ENCODE data around the gene PRIM2. TPM values are rescaled to one million over a fixed set of nuclear protein-coding genes. Genes with fewer than 3 reads are reported as not detected.
"Not testable (repeated sequence)": the region's sequence is repeated elsewhere in the genome, so short reads cannot be mapped to it uniquely, and the experiment has no call there.

Gene PRIM2
- total and polyA plus RNA-seq, 2 experiments from 2014 or later = 27.9 to 61.3 TPM

DNA sequence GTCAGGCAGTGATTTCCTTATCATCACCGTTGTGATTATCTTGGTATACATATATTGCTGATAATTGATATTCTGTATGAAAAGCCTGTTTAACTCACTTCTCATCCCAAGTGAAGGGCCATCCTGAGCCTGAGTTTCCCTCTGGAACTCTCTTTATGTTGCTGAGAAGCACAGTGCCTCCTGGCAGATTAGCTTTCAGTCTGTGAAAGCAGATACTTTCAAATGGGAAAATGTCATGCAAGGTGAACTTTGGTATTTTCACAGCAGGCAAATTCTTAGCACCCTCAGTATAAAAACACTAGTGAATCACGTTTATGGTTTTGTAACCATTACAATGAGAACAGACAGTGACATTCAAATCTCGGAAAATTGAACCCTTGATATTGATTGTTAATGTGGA lies 151.6 kb downstream of the PRIM2 start:
- Histone ChIP-seq H2AFZ (no peak overlapping the region), H3K4me2 (ENCODE audit: unreplicated experiment) (no peak overlapping the region), H3K9me3 (ENCODE audit: low read depth) (no peaks in the 10 kb centered on the region), H3F3A (ENCODE audit: insufficient read depth) (peaks cover 37% of the 10 kb centered on the region), H4K20me1 (ENCODE audit: insufficient read depth) (no peaks in the 10 kb centered on the region), H3K79me2 (ENCODE audit: insufficient read depth) (peaks cover 67% of the 10 kb centered on the region), H3K4me1 (ENCODE audit: insufficient read depth) (peaks cover 42% of the 10 kb centered on the region), H3K4me3 (no peak overlapping the region), H3K27me3 (replicated peaks; ENCODE audit: insufficient read depth) (no peaks in the 10 kb centered on the region), H3K9me2 (ENCODE audit: insufficient read depth) (no peaks in the 10 kb centered on the region), H3K27ac (no peak overlapping the region), H3K36me3 (ENCODE audit: low read depth) (no peaks in the 10 kb centered on the region), H3K9ac (no peak overlapping the region)
- in situ Hi-C loops (cut with MboI) = no loop called here
- TF ChIP-seq EZH2 (IDR thresholded peaks at IDR 0.05; ENCODE audit: insufficient read depth, poor library complexity, severe bottlenecking) (no peak), EZH2phosphoT487 (IDR thresholded peaks at IDR 0.05; ENCODE audit: insufficient read depth, low read depth) (no peak)
- WGBS, 2 experiments (ENCODE audit: low coverage in 1 of 2, low lambda C conversion rate in 2 of 2, missing lambda C conversion rate in 2 of 2) = 86 to 94% methylated on average over 3 of the region's 3 CpGs
- DNase-seq = no peak

- H3K4me2 ChIP-seq (ENCODE audit: unreplicated experiment); H3K27ac ChIP-seq; H3K9ac ChIP-seq; H3K9me3 ChIP-seq (ENCODE audit: low read depth); H3K4me3 ChIP-seq; H3K36me3 ChIP-seq (ENCODE audit: low read depth); in situ Hi-C loops (cut with MboI); DNase-seq; H4K20me1 ChIP-seq (ENCODE audit: insufficient read depth); H3K9me2 ChIP-seq (ENCODE audit: insufficient read depth); H2AFZ ChIP-seq; H3K27me3 ChIP-seq (replicated peaks; ENCODE audit: insufficient read depth): not testable (repeated sequence)
- peaks cover 39% of the 10 kb centered on the region for H3F3A ChIP-seq (ENCODE audit: insufficient read depth)
- 94 to 98% methylated on average over 3 to 4 of the region's 4 CpGs for WGBS, 2 experiments (ENCODE audit: low coverage in 1 of 2, low lambda C conversion rate in 2 of 2, missing lambda C conversion rate in 2 of 2)
- peaks cover 46% of the 10 kb centered on the region for H3K4me1 ChIP-seq (ENCODE audit: insufficient read depth)
- H3K79me2 ChIP-seq (ENCODE audit: insufficient read depth) = peaks cover 58% of the 10 kb centered on the region
Measured at GRCh38 chr6:57470148-57470547, 152.7 kb downstream of the PRIM2 start.

DNA sequence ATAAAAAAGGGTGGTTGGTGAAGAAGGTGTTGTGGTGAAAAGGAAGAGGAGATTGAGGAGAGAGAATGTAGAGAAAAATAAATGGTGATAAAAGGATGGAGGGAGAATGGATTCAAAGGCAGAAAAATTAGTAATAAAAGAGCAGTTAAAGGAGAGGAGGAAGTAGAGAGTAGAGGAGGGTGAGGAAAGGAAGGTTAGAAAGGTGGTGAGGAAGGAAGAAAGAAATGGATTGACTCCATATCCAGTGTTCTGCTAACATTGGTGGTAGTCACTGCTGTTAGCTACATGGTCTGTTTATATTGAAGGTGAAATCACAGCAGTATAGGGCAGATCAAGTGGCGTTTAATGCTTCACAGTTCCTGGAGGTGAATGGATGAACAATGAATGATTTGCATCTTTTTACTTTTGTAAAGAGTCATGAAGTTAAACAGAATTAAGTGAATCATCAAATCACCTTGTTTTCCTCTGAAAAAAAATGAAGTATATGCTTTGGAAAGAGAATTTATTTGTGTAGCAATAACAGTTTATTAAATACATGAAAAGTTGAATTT lies 154.0 kb downstream of the PRIM2 start:
- DNase-seq; H3K36me3 ChIP-seq (ENCODE audit: low read depth); H3K27me3 ChIP-seq (replicated peaks; ENCODE audit: insufficient read depth); H4K20me1 ChIP-seq (ENCODE audit: insufficient read depth); H3K9me2 ChIP-seq (ENCODE audit: insufficient read depth); H2AFZ ChIP-seq; H3K4me3 ChIP-seq; H3K9ac ChIP-seq; H3K9me3 ChIP-seq (ENCODE audit: low read depth); in situ Hi-C loops (cut with MboI): not testable (repeated sequence)
- Histone ChIP-seq H3K4me1 (ENCODE audit: insufficient read depth) (peaks cover 59% of the 10 kb centered on the region), H3K79me2 (ENCODE audit: insufficient read depth) (peaks cover 46% of the 10 kb centered on the region), H3K27ac (peak overlapping the region; percentile 89), H3K4me2 (ENCODE audit: unreplicated experiment) (peak overlapping the region; percentile 27), H3F3A (ENCODE audit: insufficient read depth) (peaks cover 52% of the 10 kb centered on the region)
- WGBS, 2 experiments (ENCODE audit: low coverage in 1 of 2, low lambda C conversion rate in 2 of 2, missing lambda C conversion rate in 2 of 2) = 37 to 41% methylated on average over 1 of the region's 1 CpG

GRCh38 chr6:57472861-57473362 lies 155.5 kb downstream of the PRIM2 start:
- Histone ChIP-seq H3K79me2 (ENCODE audit: insufficient read depth) (peaks cover 46% of the 10 kb centered on the region), H3F3A (ENCODE audit: insufficient read depth) (peaks cover 63% of the 10 kb centered on the region), H3K4me1 (ENCODE audit: insufficient read depth) (peaks cover 62% of the 10 kb centered on the region), H3K4me2 (ENCODE audit: unreplicated experiment) (peak overlapping the region; percentile 55), H3K9ac (peak overlapping the region; percentile 70), H3K4me3 (0 out of 2 replicates have a peak overlapping the region, but pooled peaks have one; percentile 30), H3K27ac (peak overlapping the region; percentile 89)
- H4K20me1 ChIP-seq (ENCODE audit: insufficient read depth); H3K36me3 ChIP-seq (ENCODE audit: low read depth); in situ Hi-C loops (cut with MboI); H3K9me3 ChIP-seq (ENCODE audit: low read depth); H3K9me2 ChIP-seq (ENCODE audit: insufficient read depth); H2AFZ ChIP-seq; H3K27me3 ChIP-seq (replicated peaks; ENCODE audit: insufficient read depth): not testable (repeated sequence)
- DNase-seq = peak; percentile 88
- TF ChIP-seq EZH2phosphoT487 (IDR thresholded peaks at IDR 0.05; ENCODE audit: insufficient read depth, low read depth) = peak; percentile 69; the same call in 1 of the 2 replicates
- 0 to 1% methylated on average over 3 of the region's 3 CpGs for WGBS, 2 experiments (ENCODE audit: low coverage in 1 of 2, low lambda C conversion rate in 2 of 2, missing lambda C conversion rate in 2 of 2)

DNA sequence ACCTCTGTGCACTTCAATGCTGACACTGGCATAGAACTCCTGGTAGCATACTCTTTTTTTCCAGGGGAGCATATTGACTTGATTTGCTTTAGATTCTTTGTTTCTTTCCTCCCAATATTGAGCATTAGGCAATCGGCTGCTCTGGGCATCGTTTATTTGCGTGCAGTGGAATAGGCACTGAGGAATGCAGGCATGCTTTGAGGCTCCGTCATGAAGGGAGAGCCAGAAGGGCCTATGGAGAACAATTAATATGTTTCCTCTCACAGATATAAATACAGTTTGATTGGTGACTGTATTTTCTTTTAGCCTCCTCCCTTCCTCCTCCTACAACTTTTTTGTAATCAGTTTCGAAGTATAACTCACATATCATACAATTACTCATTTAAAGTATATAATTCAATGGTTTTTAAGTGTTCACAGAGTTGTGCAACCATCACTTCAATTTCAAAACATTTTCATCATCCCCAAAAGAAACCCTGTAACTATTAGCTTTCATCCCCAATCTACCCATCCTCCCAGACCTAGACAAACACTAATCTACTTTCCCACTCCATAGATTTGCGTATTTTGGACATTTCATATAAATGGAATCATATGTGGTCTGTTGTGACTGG lies 157.5 kb downstream of the PRIM2 start:
- in situ Hi-C loops (cut with MboI) = not testable (repeated sequence)
- 4 to 6% methylated on average over 6 of the region's 6 CpGs for WGBS, 2 experiments (ENCODE audit: low coverage in 1 of 2, low lambda C conversion rate in 2 of 2, missing lambda C conversion rate in 2 of 2)

DNA sequence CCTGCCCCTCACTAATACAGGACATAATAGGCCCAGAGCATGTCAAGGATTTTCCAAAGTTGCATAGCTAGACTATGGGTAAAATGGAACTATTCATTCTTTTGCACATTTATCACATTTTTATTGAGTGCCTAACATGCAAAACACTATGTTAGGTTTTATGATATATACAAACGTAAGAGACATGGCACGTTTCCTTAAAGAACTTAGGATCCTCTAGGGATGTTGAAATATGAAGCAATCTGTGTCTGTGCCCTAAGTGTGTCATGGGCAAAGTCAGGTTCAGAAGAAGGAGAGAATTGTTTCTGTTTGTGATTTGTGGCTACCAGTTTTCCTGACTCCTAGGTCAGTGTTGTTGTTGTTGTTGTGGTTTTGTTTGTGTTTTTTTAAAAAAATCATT lies 158.2 kb downstream of the PRIM2 start:
- Histone ChIP-seq H3K79me2 (ENCODE audit: insufficient read depth) (peaks cover 49% of the 10 kb centered on the region), H3K9ac (peak overlapping the region; percentile 55), H3K4me1 (ENCODE audit: insufficient read depth) (peaks cover 56% of the 10 kb centered on the region), H3K4me2 (ENCODE audit: unreplicated experiment) (peak overlapping the region; percentile 10), H3F3A (ENCODE audit: insufficient read depth) (peaks cover 66% of the 10 kb centered on the region), H3K27ac (peak overlapping the region; percentile 89)
- H4K20me1 ChIP-seq (ENCODE audit: insufficient read depth); H3K36me3 ChIP-seq (ENCODE audit: low read depth); H3K4me3 ChIP-seq; H3K9me3 ChIP-seq (ENCODE audit: low read depth); in situ Hi-C loops (cut with MboI); H2AFZ ChIP-seq; H3K27me3 ChIP-seq (replicated peaks; ENCODE audit: insufficient read depth); H3K9me2 ChIP-seq (ENCODE audit: insufficient read depth): not testable (repeated sequence)
- DNase-seq = peak; percentile 84
- WGBS, 2 experiments (ENCODE audit: low coverage in 1 of 2, low lambda C conversion rate in 2 of 2, missing lambda C conversion rate in 2 of 2) = 3 to 7% methylated on average over 2 of the region's 2 CpGs

More for the DNA sequence above, 157.5 kb downstream of the PRIM2 start:
- H3K9me2 ChIP-seq (ENCODE audit: insufficient read depth); H3K4me3 ChIP-seq; H2AFZ ChIP-seq; H3K9me3 ChIP-seq (ENCODE audit: low read depth); H4K20me1 ChIP-seq (ENCODE audit: insufficient read depth); H3K36me3 ChIP-seq (ENCODE audit: low read depth); H3K27me3 ChIP-seq (replicated peaks; ENCODE audit: insufficient read depth): not testable (repeated sequence)
- peak; percentile 88 for DNase-seq
- H3K27ac ChIP-seq = peak overlapping the region; percentile 89
- peaks cover 59% of the 10 kb centered on the region for H3K4me1 ChIP-seq (ENCODE audit: insufficient read depth)
- H3F3A ChIP-seq (ENCODE audit: insufficient read depth) = peaks cover 69% of the 10 kb centered on the region
- H3K9ac ChIP-seq = peak overlapping the region; percentile 55
- peaks cover 46% of the 10 kb centered on the region for H3K79me2 ChIP-seq (ENCODE audit: insufficient read depth)
- H3K4me2 ChIP-seq (ENCODE audit: unreplicated experiment) = peak overlapping the region; percentile 10

DNA sequence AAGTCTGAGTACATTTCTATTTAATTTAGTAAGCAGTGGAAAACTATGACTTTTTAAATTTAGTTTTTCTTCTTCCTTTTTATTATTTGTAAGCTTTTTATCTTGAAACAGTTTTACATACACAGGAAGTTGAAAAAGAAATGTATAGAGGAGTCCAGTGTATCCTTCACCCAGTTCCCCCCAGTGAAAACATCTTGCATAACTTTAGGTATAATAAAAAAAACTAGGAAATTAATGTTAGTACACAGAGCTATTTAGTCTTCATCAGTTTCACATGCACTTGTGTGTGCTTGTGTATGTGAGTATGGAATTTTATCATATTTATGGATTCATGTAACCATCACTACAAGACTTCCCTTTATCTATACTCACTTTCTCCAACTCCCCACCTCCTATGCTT lies 162.8 kb downstream of the PRIM2 start:
- H3K9me3 ChIP-seq (ENCODE audit: low read depth); H3K27me3 ChIP-seq (replicated peaks; ENCODE audit: insufficient read depth); H2AFZ ChIP-seq; H3K4me3 ChIP-seq; H4K20me1 ChIP-seq (ENCODE audit: insufficient read depth); H3K9me2 ChIP-seq (ENCODE audit: insufficient read depth); in situ Hi-C loops (cut with MboI); H3K27ac ChIP-seq; H3K9ac ChIP-seq; H3K36me3 ChIP-seq (ENCODE audit: low read depth); DNase-seq; H3K4me2 ChIP-seq (ENCODE audit: unreplicated experiment): not testable (repeated sequence)
- Histone ChIP-seq H3K4me1 (ENCODE audit: insufficient read depth) (peaks cover 16% of the 10 kb centered on the region), H3K79me2 (ENCODE audit: insufficient read depth) (peaks cover 80% of the 10 kb centered on the region), H3F3A (ENCODE audit: insufficient read depth) (peaks cover 29% of the 10 kb centered on the region)

All from GM23248 (cell line).